ENCODE results near the gene ATP2A2. TPM values are rescaled to one million over a fixed set of nuclear protein-coding genes. Genes with fewer than 3 reads are reported as not detected.

The ATP2A2 gene
- total and polyA plus RNA-seq, 2 experiments from 2014 or later = 47.2 to 225 TPM

- DNase-seq (ENCODE audit: low spot score) (peak; percentile 87), ATAC-seq (peak; percentile 89)
- H3K36me3 ChIP-seq (ENCODE audit: insufficient read depth) = no peaks in the 10 kb centered on the region; the same call in 1 of the 2 replicates
- no peaks in the 10 kb centered on the region for H3K9me3 Mint-ChIP-seq
- H3K4me1 Mint-ChIP-seq = no peaks in the 10 kb centered on the region
- H3K27ac ChIP-seq (ENCODE audit: low read depth) = no peak overlapping the region
- TF ChIP-seq ZNF331 (CRISPR knock-in tag; IDR thresholded peaks at IDR 0.05; ENCODE audit: low read depth) (no peak), ZNF114 (CRISPR knock-in tag; IDR thresholded peaks at IDR 0.05) (no peak), JUNB (IDR thresholded peaks at IDR 0.05; ENCODE audit: unreplicated experiment) (no peak), POLR2AphosphoS5 (IDR thresholded peaks at IDR 0.05; ENCODE audit: low read depth) (no peak), REST (IDR thresholded peaks at IDR 0.05; ENCODE audit: unreplicated experiment) (no peak), EZH2phosphoT487 (IDR thresholded peaks at IDR 0.05; ENCODE audit: unreplicated experiment) (no peak), CTCF (conservative IDR thresholded peaks at IDR 0.05; ENCODE audit: low read depth in 2 of 2) (peak; percentile 77 to 92), ZNF462 (CRISPR knock-in tag; IDR thresholded peaks at IDR 0.05) (no peak)
- no peak overlapping the region for H3K4me3 ChIP-seq
- peaks cover 21% of the 10 kb centered on the region; the same call in 1 of the 2 replicates for H3F3A ChIP-seq (replicated peaks; ENCODE audit: low read depth)
- no peaks in the 10 kb centered on the region; the same call in 1 of the 2 replicates for H3K4me1 ChIP-seq (ENCODE audit: insufficient read depth)
- H3K79me2 ChIP-seq (replicated peaks; ENCODE audit: insufficient read depth) = no peaks in the 10 kb centered on the region
- peaks cover 9% of the 10 kb centered on the region; the same call in 1 of the 2 replicates for H4K20me1 ChIP-seq (replicated peaks; ENCODE audit: insufficient read depth)
- H3K4me2 ChIP-seq = no peak overlapping the region
- no peaks in the 10 kb centered on the region for H3K27me3 ChIP-seq (ENCODE audit: insufficient read depth)
- H3K27me3 Mint-ChIP-seq (ENCODE audit: insufficient read depth, low read depth, poor library complexity) = peaks cover 10% of the 10 kb centered on the region
- peak overlapping the region; percentile 25; the same call in 1 of the 2 replicates for H3K27ac Mint-ChIP-seq
- peaks cover 9% of the 10 kb centered on the region; the same call in 1 of the 3 replicates for H3K36me3 Mint-ChIP-seq (ENCODE audit: low read depth)
- H3K9me2 ChIP-seq (ENCODE audit: insufficient read depth) = no peaks in the 10 kb centered on the region
- no peak overlapping the region for H2AFZ ChIP-seq
- H3K4me3 Mint-ChIP-seq = no peak overlapping the region
Observed at GRCh38 chr12:110355073-110355472, 74.0 kb downstream of the ATP2A2 start.
